GM12864 (cell line): Measurements from ENCODE around the gene CISTR.
"Not testable (repeated sequence)": the region's sequence is repeated elsewhere in the genome, so short reads cannot be mapped to it uniquely, and the experiment has no call there.

Experiments used
- DNase-seq: peaks from one replicate; pipeline ENCODE4 v3.0.0-alpha.2; 2011; ENCODE audit warnings: low read depth
- H3K4me3 ChIP-seq: 2 replicates; pipeline ENCODE4 v1.5.1; 2011; ENCODE audit warnings: mild to moderate bottlenecking, low read depth, low read length, control low read depth
- TF ChIP-seq, protein P1 (sequence below): IDR thresholded peaks from 2 replicates; pipeline ENCODE4 v1.5.1; 2011; ENCODE audit warnings: low read depth, mild to moderate bottlenecking, moderate library complexity, low read length, control low read depth, inconsistent platforms; ENCODE audit errors: missing control alignments

Gene CISTR

DNA sequence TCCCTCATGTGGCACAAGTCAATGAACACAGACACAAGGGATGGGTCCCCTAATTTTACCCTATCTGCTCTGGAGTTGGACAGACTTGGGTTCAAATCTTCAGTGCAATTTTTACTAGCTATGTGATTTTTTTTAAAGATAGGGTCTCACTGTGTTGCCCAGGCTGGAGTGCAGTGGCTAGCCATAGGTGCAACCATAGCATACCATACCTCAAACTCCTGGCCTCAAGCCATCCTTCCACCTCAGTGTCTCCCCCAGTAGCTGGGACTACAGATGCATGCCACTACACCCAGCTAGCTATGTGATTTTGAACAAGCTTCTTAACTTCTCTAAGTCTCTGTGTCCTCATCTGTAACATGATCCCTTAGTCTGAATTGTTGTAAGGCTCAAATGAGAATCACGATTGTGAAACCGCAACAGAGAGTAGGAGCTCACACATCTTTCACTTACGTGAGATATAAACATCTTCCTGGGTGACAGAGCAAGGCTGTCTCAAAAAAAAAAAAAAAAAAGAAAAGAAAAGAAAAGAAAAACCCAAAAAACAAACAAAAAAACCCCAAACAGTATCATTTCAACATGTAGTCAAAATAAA lies 29.2 kb downstream of the CISTR start:
- peak; percentile 58 for DNase-seq
- H3K4me3 ChIP-seq = no peak overlapping the region
- TF ChIP-seq, protein P1, sequence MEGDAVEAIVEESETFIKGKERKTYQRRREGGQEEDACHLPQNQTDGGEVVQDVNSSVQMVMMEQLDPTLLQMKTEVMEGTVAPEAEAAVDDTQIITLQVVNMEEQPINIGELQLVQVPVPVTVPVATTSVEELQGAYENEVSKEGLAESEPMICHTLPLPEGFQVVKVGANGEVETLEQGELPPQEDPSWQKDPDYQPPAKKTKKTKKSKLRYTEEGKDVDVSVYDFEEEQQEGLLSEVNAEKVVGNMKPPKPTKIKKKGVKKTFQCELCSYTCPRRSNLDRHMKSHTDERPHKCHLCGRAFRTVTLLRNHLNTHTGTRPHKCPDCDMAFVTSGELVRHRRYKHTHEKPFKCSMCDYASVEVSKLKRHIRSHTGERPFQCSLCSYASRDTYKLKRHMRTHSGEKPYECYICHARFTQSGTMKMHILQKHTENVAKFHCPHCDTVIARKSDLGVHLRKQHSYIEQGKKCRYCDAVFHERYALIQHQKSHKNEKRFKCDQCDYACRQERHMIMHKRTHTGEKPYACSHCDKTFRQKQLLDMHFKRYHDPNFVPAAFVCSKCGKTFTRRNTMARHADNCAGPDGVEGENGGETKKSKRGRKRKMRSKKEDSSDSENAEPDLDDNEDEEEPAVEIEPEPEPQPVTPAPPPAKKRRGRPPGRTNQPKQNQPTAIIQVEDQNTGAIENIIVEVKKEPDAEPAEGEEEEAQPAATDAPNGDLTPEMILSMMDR = no peak

DNA sequence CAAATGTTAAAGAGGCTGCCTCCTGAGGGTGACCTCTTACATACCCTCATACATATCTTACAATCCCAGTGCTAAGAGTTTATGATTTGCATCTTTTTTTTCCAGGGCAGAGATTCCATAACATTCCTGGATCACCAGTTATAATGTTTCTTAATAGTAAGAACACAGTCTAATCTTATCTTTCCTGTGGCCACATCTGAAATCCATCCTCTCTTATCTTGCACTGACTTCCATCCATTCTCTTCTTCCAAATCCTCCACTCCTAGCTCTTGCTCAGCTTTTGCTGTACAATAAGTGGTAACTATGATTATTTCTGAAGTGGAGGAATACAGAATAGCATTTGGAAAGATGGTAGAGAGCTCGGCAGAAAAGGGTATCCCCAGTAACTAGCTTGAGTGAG lies 30.8 kb downstream of the CISTR start:
- DNase-seq = no peak
- H3K4me3 ChIP-seq = no peak overlapping the region
- TF ChIP-seq, protein P1 = no peak

DNA sequence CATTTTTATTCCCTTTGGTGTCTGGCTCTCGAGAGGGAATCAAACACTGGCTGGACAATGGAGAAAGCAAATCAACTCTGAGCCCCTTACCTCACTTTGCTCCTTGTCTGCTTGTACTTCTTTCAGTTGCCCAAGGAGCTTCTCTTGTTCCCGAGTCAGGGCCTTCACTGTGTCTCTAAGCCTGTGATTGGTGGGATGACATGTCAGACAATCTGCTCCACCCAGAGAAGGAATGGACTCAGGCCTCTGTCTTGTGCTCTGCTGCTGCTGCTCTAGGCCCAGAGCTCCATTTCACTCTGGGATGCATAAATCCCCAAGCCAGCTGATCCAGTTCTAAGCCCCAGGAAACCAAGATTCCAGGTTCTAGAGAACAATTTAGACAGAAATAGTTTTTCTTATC lies 32.1 kb downstream of the CISTR start:
- TF ChIP-seq, protein P1 = no peak
- H3K4me3 ChIP-seq = no peak overlapping the region
- no peak for DNase-seq

DNA sequence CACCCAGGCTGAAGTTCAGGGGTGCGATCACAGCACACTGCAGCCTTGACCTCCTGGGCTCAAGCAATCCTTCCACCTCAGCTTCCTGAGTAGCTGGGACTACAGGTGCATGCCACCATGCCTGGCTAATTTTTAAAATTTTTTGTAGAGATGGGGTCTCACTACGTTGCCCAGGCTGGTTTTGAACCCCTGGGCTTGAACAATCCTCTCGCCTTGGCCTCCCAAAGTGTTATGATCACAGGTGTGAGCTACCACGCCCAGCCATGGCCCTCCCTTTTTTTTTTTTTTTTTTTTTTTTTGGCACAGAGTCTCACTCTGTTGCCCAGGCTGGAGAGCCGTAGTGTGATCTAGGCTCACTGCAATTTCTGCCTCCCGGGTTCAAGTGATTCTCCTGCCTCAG lies 33.2 kb downstream of the CISTR start:
- H3K4me3 ChIP-seq, DNase-seq: not testable (repeated sequence)

DNA sequence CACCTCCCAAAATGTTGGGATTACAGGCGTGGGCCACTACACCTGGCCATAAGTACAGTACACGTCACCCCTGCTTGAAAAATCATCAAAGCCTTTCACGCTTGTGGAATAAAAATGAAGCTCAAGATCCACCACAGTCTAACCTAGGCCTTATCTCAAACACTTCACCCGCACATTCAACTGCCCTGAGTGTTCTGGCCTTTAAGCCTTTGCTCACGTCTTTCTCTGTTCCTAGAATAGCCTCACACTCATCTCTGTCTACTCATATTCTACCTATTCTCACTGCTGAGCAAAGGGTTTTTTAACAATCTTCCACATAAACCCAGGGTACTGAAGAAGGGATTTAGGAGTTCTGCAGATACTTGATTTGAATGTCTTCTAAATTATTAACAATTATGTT lies 34.5 kb downstream of the CISTR start:
- TF ChIP-seq, protein P1 = no peak
- no peak for DNase-seq
- no peak overlapping the region for H3K4me3 ChIP-seq

DNA sequence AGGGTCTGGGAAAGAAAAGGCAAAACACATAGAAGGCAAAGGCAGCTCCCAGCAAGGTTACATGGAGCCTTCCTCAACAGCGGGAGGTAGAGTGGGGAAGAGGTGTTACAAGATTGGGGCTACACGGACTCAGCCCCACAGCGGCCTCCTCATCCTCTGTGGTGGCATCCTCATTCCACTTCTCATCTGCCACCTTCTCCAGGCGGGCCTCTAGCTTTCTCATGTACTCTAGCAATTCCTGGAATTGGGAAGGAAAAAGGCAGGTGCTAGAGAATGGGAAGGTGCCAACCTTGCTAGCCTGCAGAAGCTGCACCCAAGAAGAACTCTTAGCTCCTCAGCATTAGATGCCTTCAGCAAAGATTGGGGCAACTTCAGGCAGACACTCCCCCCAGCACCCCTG lies 37.8 kb downstream of the CISTR start:
- DNase-seq = no peak
- TF ChIP-seq, protein P1 = no peak
- no peak overlapping the region for H3K4me3 ChIP-seq

DNA sequence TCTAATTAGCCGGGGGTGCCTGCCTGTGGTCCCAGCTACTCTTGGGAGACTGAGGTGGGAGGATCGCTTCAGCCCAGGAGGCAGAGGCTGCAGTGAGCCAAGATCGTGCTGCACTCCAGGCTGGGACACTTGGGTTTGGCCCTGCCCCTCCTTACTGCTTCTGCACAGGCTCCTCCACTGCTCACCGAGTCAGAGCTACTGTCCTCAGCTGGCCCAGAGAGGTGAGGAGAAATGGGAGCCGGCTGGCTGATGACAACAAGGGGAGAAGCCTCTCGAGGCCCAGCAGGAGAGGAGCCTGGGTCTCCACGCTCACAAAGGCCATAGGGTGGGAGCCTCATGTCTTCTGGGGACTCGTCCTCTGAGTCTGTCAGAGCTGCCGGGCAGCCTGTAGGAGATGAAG lies 38.3 kb downstream of the CISTR start:
- TF ChIP-seq, protein P1 = no peak
- H3K4me3 ChIP-seq = no peak overlapping the region
- DNase-seq = no peak

DNA sequence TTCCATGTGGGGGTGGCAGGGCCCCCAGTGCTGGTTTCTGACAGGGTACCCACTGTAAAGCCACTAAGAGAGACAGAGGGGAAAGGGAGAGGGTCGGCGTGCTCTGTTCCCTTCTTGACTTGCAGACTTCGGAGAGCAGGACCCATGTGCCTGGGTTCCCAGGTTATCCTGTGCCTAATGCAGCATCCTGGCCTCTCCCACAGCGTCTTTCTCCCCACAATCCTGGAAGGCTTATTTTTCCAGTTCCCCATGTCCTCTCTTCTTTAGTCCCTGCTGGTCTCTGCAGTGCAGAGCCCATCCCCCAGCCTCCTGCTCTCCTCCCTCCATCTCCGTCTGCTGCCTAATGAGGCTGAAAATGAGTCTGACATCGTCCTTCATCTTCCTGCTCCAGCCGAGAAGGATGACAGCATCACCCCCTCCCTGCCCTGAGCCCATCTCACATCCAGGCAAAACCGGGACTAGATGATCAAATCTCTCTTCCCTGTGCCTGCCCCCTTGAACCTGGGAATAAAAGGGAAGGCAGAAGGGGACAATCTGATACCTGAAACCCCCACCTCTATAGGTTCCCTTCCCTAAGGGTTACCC lies 39.6 kb downstream of the CISTR start:
- TF ChIP-seq, protein P1 = no peak
- H3K4me3 ChIP-seq = no peak overlapping the region
- no peak for DNase-seq
